IPS-15b (cell line): ENCODE measurements around the gene SLC16A11.
A peak's percentile ranks its signal among the peaks of the same experiment; 100 is the strongest.
"Not testable (repeated sequence)": the region's sequence is repeated elsewhere in the genome, so short reads cannot be mapped to it uniquely, and the experiment has no call there.

Experiments used
- H3K27me3 ChIP-seq: one replicate; pipeline ENCODE4 v1.6.1; 2013; ENCODE audit warnings: low read length; ENCODE audit not compliant: control insufficient read depth, insufficient read depth
- H3K36me3 ChIP-seq: one replicate; pipeline ENCODE4 v1.6.1; 2013; ENCODE audit warnings: low read length; ENCODE audit not compliant: control insufficient read depth, insufficient read depth
- H3K4me1 ChIP-seq: one replicate; pipeline ENCODE4 v1.6.1; 2013; ENCODE audit warnings: mild to moderate bottlenecking, low read length; ENCODE audit not compliant: control insufficient read depth, insufficient read depth
- H3K4me3 ChIP-seq: one replicate; pipeline ENCODE4 v1.5.1; 2013; ENCODE audit warnings: low read depth, low read length
- H3K9ac ChIP-seq: one replicate; pipeline ENCODE4 v1.6.1; 2013; ENCODE audit warnings: low read depth, mild to moderate bottlenecking, low read length
- H3K9me3 ChIP-seq: one replicate; pipeline ENCODE4 v1.6.1; 2013; ENCODE audit warnings: mild to moderate bottlenecking, low read length; ENCODE audit not compliant: control insufficient read depth, insufficient read depth

Gene SLC16A11

DNA sequence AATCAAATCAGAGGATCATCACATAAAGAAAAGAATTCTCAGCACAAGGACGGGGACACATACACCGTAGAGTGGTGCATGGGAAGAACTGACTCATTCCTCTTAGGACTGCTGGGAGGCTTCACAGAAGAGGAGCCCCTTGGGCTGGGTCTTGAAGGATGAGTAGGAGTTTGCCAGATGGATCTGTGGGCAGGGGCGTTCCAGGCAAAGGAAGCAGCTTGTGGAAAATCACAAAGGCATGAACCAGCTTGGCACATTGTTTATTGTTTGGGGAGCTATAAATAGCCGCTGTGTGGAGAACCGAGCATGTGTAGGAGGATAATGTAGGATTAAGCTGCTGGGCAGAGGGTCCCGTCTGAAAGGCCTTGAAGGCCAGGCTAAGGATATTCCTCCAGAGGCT is 5.1 kb upstream of the SLC16A11 start:
- H3K4me3 ChIP-seq, result no peak overlapping the region
- H3K27me3 ChIP-seq, result peaks cover 22% of the 10 kb centered on the region
- H3K9me3 ChIP-seq, result no peaks in the 10 kb centered on the region
- H3K9ac ChIP-seq, result no peak overlapping the region
- H3K4me1 ChIP-seq, result peaks cover 3% of the 10 kb centered on the region
- no peaks in the 10 kb centered on the region for H3K36me3 ChIP-seq

DNA sequence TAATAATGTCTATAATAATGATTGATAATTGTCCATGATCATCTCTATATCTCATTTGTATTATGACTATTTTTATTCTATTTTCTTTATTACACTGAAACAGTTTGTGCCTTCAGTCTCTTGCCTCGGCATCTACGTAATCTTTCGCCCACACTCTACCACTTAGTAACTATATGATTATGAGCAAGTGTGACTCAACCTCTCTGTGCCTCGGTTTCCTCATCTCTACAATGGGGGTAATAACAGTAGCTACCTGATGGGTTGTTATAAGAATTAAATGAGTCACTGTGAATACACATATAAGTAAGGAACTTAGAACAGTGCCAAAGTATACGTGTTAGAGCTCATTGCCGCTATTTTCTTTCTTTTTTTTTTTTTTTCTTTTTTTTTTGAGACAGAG is 3.7 kb upstream of the SLC16A11 start:
- no peak overlapping the region for H3K9ac ChIP-seq

DNA sequence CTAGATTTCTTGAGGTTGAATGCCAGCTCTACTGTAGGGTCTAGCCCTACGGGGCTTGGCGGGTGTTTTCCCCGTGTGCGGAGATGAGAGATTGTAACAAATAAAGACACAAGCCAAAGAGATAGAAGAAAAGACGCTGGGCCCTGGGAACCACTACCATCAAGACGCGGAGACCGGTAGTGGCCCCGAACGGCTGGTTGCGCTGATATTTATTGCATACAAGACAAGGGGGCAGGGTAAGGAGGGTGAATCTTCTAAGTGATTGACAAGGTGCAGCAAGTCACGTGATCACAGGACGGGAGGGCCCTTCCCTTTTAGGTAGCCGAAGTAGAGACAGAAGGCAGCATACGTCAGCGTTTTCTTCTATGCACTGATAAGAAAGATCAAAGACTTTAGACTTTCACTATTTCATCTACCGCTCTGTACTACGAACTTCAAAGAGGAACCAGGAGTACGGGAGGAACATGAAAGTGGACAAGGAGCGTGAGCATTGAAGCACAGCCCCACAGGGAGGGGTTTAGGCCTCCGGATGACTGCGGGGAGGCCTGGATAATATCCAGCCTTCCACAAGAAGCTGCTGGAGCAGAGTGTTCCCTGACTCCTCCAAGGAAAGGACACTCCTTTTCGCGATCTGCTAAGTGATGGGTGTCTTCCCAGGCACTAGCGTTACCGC is 3.0 kb upstream of the SLC16A11 start:
- peaks cover 35% of the 10 kb centered on the region for H3K27me3 ChIP-seq
- H3K4me3 ChIP-seq, result peak overlapping the region; percentile 79
- H3K4me1 ChIP-seq, H3K36me3 ChIP-seq, H3K9ac ChIP-seq, H3K9me3 ChIP-seq: not testable (repeated sequence)

More for the DNA sequence above, 3.7 kb upstream of the SLC16A11 start:
- Histone ChIP-seq H3K4me1 (peaks cover 3% of the 10 kb centered on the region), H3K9me3 (no peaks in the 10 kb centered on the region), H3K27me3 (peaks cover 33% of the 10 kb centered on the region), H3K36me3 (no peaks in the 10 kb centered on the region), H3K4me3 (no peak overlapping the region)

DNA sequence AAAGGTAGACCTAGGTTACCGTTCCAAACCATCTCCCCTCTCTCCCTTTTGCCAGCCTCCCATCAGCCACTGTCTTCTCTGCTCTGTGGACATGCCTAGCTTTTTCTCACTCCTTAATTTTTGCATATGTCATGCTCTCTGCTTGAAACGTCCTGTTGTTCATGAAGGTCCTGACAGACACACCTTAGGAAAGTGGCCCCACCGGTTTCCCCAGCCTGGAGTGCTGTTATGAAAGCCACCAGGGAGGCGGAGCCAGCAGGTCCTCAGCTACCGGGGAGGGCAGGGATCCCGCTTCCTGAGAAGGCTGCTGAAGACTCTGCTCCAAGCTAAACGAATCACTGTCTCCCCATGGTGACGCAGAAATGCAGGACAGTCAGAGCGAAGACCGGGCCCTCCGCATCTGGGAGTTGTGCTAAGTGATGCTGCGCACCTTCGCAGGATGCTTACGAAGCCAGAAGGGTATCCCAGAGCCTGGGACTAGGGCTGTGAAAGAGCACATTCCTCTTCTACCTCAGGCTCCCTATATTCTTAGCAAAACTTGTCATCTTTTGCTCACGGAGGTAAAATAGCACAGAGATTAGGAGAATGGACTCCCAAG is 2.3 kb upstream of the SLC16A11 start:
- no peaks in the 10 kb centered on the region for H3K9me3 ChIP-seq
- H3K4me3 ChIP-seq, result peak overlapping the region; percentile 79
- peaks cover 41% of the 10 kb centered on the region for H3K27me3 ChIP-seq
- H3K4me1 ChIP-seq, result peaks cover 6% of the 10 kb centered on the region
- no peak overlapping the region for H3K9ac ChIP-seq
- H3K36me3 ChIP-seq, result no peaks in the 10 kb centered on the region

DNA sequence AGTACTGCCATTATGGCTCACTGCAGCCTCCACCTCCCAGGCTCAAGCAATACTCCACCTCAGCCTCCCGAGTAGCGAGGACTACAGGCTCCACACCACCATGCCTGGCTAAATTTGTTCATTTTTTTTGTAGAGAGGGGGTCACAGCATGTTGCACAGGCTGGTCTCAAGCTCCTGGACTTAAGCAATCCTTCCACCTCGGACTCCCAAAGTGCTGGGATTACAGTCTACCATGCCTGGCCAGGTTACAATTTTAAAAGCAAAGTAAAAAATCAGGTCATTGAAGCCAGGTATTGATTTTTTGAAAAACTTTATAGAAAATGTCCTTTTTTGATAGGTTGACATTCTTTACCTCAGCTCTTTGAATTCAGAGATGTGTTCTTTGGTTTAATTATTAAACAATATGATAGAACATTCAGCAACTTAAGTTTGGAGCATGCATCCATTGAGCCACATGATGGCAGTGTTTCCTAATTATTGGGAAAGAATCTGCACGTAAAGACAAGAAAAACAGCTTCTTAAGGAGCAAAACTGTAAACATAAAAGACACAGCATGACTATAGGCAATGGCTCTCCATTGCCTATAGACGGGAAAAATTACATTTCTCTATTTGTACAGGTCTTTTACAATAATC is 1.7 kb upstream of the SLC16A11 start:
- H3K27me3 ChIP-seq, result peaks cover 44% of the 10 kb centered on the region
- peak overlapping the region; percentile 79 for H3K4me3 ChIP-seq
- H3K9ac ChIP-seq, result no peak overlapping the region
- no peaks in the 10 kb centered on the region for H3K9me3 ChIP-seq
- peaks cover 6% of the 10 kb centered on the region for H3K4me1 ChIP-seq
- no peaks in the 10 kb centered on the region for H3K36me3 ChIP-seq

DNA sequence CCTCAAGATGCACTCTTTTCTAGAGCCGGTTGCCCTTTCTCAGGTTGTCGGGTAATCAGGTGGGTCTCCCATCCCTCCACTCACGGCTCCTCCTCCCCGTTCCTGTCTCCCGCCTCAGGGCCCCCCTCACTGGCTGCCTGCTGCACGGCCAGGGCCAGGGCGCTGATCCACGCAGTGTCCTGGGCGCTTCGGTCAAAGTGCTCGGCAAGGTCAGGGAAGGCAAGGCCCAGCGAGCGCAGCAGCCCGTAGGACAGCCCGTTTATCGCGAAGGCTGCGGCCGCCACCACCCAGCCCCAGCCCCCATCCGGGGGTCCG is 753 bp downstream of the SLC16A11 start:
- Histone ChIP-seq H3K4me1 (peaks cover 9% of the 10 kb centered on the region), H3K27me3 (peaks cover 44% of the 10 kb centered on the region), H3K4me3 (peak overlapping the region; percentile 69), H3K36me3 (no peaks in the 10 kb centered on the region), H3K9ac (no peak overlapping the region), H3K9me3 (no peaks in the 10 kb centered on the region)

DNA sequence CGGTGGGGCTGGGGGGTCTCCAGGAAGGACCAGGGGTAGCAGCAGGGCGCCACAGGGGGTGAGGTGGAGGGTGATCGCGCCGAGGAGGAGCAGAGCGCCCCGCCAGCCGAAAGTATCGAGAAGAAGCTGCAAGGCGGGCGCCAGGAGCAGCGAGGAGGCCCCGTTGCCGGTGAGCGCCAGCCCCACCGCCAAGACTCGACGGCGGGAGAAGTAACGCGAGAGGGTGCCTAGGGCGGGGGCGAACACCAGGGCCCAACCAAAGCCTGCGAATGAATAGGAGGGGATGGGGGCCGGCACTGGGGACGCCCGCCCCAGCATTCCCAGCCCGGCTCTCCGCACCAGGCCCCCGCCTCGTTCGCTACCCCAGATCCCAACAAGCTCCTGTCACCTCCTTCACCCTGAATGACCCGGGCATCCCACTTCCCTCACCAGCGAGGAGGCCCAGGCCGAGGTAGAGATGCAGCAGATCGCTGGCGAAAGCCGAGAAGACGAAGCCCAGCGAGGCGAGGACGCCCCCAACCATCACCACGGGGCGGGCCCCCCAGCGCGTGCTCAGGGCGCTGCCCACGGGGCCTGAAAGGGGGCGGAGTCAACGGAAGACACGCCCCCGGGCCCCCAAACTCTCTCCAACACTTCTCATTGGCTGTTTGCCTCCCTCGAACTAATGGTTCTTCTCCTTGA is 1.3 kb downstream of the SLC16A11 start:
- no peaks in the 10 kb centered on the region for H3K36me3 ChIP-seq
- H3K4me3 ChIP-seq, result peak overlapping the region; percentile 69
- no peaks in the 10 kb centered on the region for H3K9me3 ChIP-seq
- H3K27me3 ChIP-seq, result peaks cover 44% of the 10 kb centered on the region
- H3K9ac ChIP-seq, result no peak overlapping the region
- H3K4me1 ChIP-seq, result peaks cover 9% of the 10 kb centered on the region

DNA sequence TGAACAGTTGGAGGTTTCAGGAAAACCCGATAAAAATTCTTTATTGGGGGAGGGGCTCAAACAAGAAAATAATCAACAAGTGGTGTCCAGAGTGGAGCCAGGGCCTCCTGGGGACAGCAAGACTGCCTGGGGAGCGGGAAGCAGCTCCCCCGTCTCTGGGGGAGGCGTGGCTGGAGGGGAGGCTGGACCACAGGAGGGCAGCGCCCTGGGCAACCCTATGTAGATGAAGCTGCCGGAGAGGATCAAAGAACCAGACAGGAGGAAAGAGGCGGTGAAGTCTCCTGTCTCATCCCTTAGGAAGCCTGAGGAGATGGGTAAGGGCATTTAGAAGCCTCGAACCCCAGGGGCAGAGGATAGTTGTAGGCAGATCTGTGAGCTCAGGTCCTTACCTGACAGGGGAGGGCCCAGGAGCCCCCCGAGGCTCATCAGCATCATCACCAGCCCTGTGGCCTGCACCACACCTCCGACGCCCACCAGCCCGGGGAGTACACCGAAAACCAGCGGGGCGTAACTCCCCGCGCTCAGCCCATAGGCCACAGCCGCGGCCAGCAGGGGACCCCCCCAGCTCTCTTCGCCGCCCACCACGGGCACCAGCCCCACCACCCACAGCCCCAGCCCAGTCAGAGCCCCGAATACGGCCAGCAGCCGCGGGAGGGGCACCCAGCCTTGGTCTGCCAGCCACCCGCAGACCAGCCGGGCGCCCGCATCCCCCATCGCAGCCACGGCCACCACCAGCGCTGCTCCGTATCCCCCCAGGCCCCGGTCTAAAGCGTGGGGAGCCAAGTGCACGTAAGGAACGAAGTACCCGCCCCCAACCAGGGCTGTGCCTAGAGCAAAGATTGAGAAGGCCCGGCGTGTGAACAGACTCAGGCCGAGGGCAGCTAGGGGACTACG is 2.0 kb downstream of the SLC16A11 start:
- no peaks in the 10 kb centered on the region for H3K36me3 ChIP-seq
- peaks cover 6% of the 10 kb centered on the region for H3K4me1 ChIP-seq
- H3K4me3 ChIP-seq, result peak overlapping the region; percentile 69
- H3K9me3 ChIP-seq, result no peaks in the 10 kb centered on the region
- peaks cover 44% of the 10 kb centered on the region for H3K27me3 ChIP-seq
- H3K9ac ChIP-seq, result no peak overlapping the region

DNA sequence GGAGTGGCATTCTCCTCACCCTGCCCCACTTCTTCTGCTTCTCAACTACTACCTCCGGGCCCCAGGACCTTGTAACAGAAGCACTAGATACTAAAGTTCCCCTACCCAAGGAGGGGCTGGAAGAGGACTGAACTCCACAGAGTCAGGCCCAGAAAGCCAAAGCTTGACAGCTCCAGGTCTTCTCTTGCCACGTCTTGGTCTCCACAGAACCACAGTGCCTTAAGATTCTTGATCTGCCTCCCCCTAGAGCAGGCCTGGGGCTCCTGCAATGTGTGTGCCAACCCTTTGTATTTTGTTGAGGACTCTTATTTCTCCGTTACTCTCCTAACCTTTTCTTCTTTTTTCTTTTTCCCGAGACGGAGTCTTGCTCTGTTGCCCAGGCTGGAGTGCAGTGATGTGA is 4.1 kb downstream of the SLC16A11 start:
- Histone ChIP-seq H3K36me3 (no peaks in the 10 kb centered on the region), H3K27me3 (peaks cover 33% of the 10 kb centered on the region), H3K4me1 (peaks cover 11% of the 10 kb centered on the region), H3K9me3 (no peaks in the 10 kb centered on the region), H3K9ac (no peak overlapping the region), H3K4me3 (no peak overlapping the region)

DNA sequence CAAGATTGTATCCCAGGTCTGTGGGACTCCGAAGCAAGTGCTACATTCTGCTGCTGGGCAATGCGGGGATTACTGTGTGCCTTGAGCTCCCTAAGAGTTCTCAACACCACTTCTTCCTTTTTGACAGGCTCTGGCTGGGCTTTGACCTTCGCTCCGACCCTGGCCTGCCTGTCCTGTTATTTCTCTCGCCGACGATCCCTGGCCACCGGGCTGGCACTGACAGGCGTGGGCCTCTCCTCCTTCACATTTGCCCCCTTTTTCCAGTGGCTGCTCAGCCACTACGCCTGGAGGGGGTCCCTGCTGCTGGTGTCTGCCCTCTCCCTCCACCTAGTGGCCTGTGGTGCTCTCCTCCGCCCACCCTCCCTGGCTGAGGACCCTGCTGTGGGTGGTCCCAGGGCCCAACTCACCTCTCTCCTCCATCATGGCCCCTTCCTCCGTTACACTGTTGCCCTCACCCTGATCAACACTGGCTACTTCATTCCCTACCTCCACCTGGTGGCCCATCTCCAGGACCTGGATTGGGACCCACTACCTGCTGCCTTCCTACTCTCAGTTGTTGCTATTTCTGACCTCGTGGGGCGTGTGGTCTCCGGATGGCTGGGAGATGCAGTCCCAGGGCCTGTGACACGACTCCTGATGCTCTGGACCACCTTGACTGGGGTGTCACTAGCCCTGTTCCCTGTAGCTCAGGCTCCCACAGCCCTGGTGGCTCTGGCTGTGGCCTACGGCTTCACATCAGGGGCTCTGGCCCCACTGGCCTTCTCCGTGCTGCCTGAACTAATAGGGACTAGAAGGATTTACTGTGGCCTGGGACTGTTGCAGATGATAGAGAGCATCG is 5.6 kb downstream of the SLC16A11 start:
- H3K9me3 ChIP-seq, result no peaks in the 10 kb centered on the region
- no peak overlapping the region for H3K9ac ChIP-seq
- no peaks in the 10 kb centered on the region for H3K36me3 ChIP-seq
- peaks cover 11% of the 10 kb centered on the region for H3K4me1 ChIP-seq
- no peak overlapping the region for H3K4me3 ChIP-seq
- H3K27me3 ChIP-seq, result peaks cover 21% of the 10 kb centered on the region
